Neural cell (in vitro differentiated cells): ENCODE results near the gene LPAR3.

Experiments
- CTCF ChIP-seq: fragments of 450-650 bp; IDR thresholded peaks from 2 replicates; pipeline ENCODE4 v1.5.1; 2014; ENCODE audit warnings: antibody characterized with exemption, mild to moderate bottlenecking, moderate library complexity; ENCODE audit not compliant: poor library complexity, severe bottlenecking
- EP300 ChIP-seq: fragments of 450-650 bp; conservative IDR thresholded peaks from 2 replicates; pipeline ENCODE4 v1.6.1; 2014; ENCODE audit warnings: antibody characterized with exemption, mild to moderate bottlenecking, moderate library complexity; ENCODE audit not compliant: poor library complexity, severe bottlenecking
- EZH2 ChIP-seq: fragments of 200-600, 300-800 bp; shearing (Covaris generic), sonication (generic); IDR thresholded peaks from 2 replicates; pipeline ENCODE4 v1.6.1; 2014; ENCODE audit warnings: antibody characterized with exemption, low read length, borderline replicate concordance, mild to moderate bottlenecking; ENCODE audit not compliant: insufficient read depth, poor library complexity, severe bottlenecking
- MXI1 ChIP-seq: fragments of 450-650 bp; conservative IDR thresholded peaks from 2 replicates; pipeline ENCODE4 v1.6.1; 2014; ENCODE audit warnings: antibody characterized with exemption, mild to moderate bottlenecking; ENCODE audit not compliant: poor library complexity, severe bottlenecking
- POLR2AphosphoS5 ChIP-seq: IDR thresholded peaks from 2 replicates; pipeline ENCODE4 v1.6.1; 2012
- RAD21 ChIP-seq: fragments of 450-650 bp; conservative IDR thresholded peaks from 2 replicates; pipeline ENCODE4 v1.6.1; 2014; ENCODE audit warnings: antibody characterized with exemption, mild to moderate bottlenecking, moderate library complexity
- TAF1 ChIP-seq: IDR thresholded peaks from 2 replicates; pipeline ENCODE4 v1.6.1; 2012; ENCODE audit warnings: low read depth

GRCh38 chr1:84770481-84770880 lies 122.5 kb downstream of the LPAR3 start:
- TF ChIP-seq CTCF (no peak), RAD21 (no peak), TAF1 (no peak), POLR2AphosphoS5 (no peak), EZH2 (no peak), MXI1 (no peak), EP300 (no peak)
